Measurements from ENCODE around the gene KRTAP4-3.
"Not testable (repeated sequence)": the region's sequence is repeated elsewhere in the genome, so short reads cannot be mapped to it uniquely, and the experiment has no call there.

DNA sequence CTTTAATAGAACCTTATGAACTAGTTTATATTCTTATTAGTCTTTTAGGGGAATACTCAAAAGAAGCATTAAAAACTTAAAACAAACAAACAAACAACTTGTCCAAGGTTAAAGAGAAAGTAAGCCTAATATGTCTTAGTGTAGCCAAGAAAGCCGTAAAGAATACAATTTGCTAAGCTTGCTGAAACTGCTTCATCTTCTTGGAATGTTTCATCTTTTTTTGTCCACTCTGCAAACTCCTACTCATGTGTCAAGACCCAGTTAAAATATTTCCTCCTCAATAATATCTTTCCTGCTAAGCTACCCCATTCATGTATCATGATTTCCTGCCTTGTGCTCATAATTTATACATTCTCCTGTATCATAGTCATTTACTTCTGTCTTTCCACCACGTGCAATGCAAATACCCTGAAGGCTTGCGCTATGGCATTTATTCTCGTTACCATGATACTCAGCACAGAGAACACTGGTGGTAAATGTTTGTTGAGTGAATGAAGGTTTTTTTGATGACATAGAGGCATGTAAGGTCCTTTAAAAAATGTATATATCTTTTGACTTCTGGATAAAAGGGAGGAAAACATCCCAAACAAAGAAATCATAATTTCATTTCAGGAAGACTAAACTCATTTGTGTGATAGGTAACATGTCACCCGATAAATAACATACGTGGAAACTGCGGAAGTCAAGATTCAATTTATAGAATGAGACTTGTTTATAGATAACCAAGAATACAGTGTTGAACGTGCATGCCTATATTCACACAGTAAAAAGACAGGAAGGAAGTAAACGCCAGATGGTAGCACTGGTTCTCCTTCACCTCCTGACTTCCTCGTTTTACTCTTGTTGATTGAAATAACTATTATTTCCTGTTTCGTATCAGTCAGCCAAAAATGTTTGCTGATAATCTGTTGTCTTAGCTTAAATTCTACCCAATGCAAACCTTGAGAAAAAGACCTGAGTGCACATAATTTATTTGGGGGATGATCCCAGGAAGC lies 48.0 kb downstream of the KRTAP4-3 start:
- TF ChIP-seq EZH2 (IDR thresholded peaks at IDR 0.05); FOXP2 (optimal IDR thresholded peaks at IDR 0.05; ENCODE audit: control extremely low read depth, extremely low read length, insufficient read depth); POLR2AphosphoS5 (IDR thresholded peaks at IDR 0.05; ENCODE audit: borderline replicate concordance, low read depth, low read length): not testable (repeated sequence)
